B cell (primary cell): ENCODE data around the gene CYP2W1. TPM values are rescaled to one million over a fixed set of nuclear protein-coding genes. Genes with fewer than 3 reads are reported as not detected.

Experiments
- ATAC-seq: fragments of 200-7000 bp; cut with Tn5 transposase; one replicate; pipeline ENCODE4 v1.10.0; 2021; ENCODE audit warnings: low read depth, mild to moderate bottlenecking, moderate number of reproducible peaks, moderate library complexity
- CTCF ChIA-PET: fragments of 350-600 bp; sonication (Branson Sonifier 250); formaldehyde crosslinking; loops from one replicate; lab custom pipeline; 2021; ENCODE audit warnings: antibody characterized with exemption, inconsistent platforms; lab: Charles Lee
- POLR2A ChIA-PET: fragments of 350-600 bp; sonication (Branson Sonifier 250); formaldehyde crosslinking; loops from one replicate; lab custom pipeline; 2021; ENCODE audit warnings: antibody characterized with exemption; lab: Charles Lee
- DNase-seq: peaks from one replicate; pipeline ENCODE4 v3.0.0; 2013
- H2AFZ ChIP-seq: 2 replicates; pipeline ENCODE4 v1.6.1; 2012; ENCODE audit warnings: mild to moderate bottlenecking, low read depth, low read length; ENCODE audit not compliant: insufficient read depth, poor library complexity, severe bottlenecking
- H3K27ac ChIP-seq, 2 donors: 1 replicate in 1 of 2; 2 replicates in 1 of 2; pipeline ENCODE4 v1.5.1; 2012 to 2013; ENCODE audit warnings: low read length in 2 of 2, mild to moderate bottlenecking in 2 of 2, moderate library complexity in 1 of 2
- H3K27me3 ChIP-seq, 4 experiments: fragments of 200-600 bp in 1 of 4; sonication (generic) in 1 of 4; replicated peaks in 1 of 4; 1 replicate in 2 of 4; 2 replicates in 2 of 4; pipeline versions ENCODE4 v1.6.1 to v1.7.0; 2013 to 2016; ENCODE audit warnings: low read length in 3 of 4, mild to moderate bottlenecking in 2 of 4, mixed read lengths in 1 of 4, moderate library complexity in 1 of 4; ENCODE audit not compliant: insufficient read depth in 4 of 4, control insufficient read depth in 3 of 4; ENCODE audit errors: control extremely low read depth in 1 of 4
- H3K36me3 ChIP-seq, 2 experiments: replicated peaks in 1 of 2; 1 replicate in 1 of 2; 2 replicates in 1 of 2; pipeline versions ENCODE4 v1.6.1 to v1.7.1; 2013; ENCODE audit warnings: low read length in 1 of 2; ENCODE audit not compliant: insufficient read depth in 2 of 2, control insufficient read depth in 1 of 2; ENCODE audit errors: control extremely low read depth in 1 of 2, extremely low read depth in 1 of 2
- H3K4me1 ChIP-seq, 2 donors: fragments of 200-600 bp in 1 of 2; sonication (generic) in 1 of 2; 1 replicate in 1 of 2; 2 replicates in 1 of 2; pipeline versions ENCODE4 v1.5.1 to v1.6.1; 2013 to 2017; ENCODE audit warnings: low read length in 2 of 2; ENCODE audit not compliant: control insufficient read depth in 2 of 2, insufficient read depth in 2 of 2
- H3K4me2 ChIP-seq: replicated peaks from 2 replicates; pipeline ENCODE3; 2012; ENCODE audit warnings: mild to moderate bottlenecking, low read depth, low read length; ENCODE audit not compliant: poor library complexity, severe bottlenecking
- H3K4me3 ChIP-seq, 5 experiments: fragments of 200-600 bp in 1 of 5; sonication (generic) in 1 of 5; 1 replicate in 3 of 5; 2 replicates in 2 of 5; pipeline versions ENCODE4 v1.5.1 to v1.7.0; 2011 to 2016; ENCODE audit warnings: low read length in 4 of 5, mild to moderate bottlenecking in 4 of 5, low read depth in 2 of 5, control low read depth in 1 of 5, moderate library complexity in 1 of 5; ENCODE audit not compliant: insufficient read depth in 1 of 5; ENCODE audit errors: control extremely low read depth in 1 of 5, extremely low read depth in 1 of 5
- H3K79me2 ChIP-seq: fragments of 200-600 bp; sonication (generic); one replicate; pipeline ENCODE4 v1.6.0; 2016; ENCODE audit warnings: low read length; ENCODE audit not compliant: control insufficient read depth, insufficient read depth
- H3K9ac ChIP-seq: fragments of 200-600 bp; sonication (generic); 2 replicates; pipeline ENCODE4 v1.6.1; 2017; ENCODE audit warnings: mild to moderate bottlenecking, low read length, moderate library complexity
- H3K9me3 ChIP-seq, 3 donors: one replicate each; pipeline versions ENCODE4 v1.6.1 to v1.7.1; 2013; ENCODE audit warnings: low read length in 2 of 3; ENCODE audit not compliant: control insufficient read depth in 2 of 3, insufficient read depth in 1 of 3; ENCODE audit errors: control extremely low read depth in 1 of 3
- H4K20me1 ChIP-seq: 2 replicates; pipeline ENCODE4 v1.6.0; 2012; ENCODE audit warnings: mild to moderate bottlenecking, low read length; ENCODE audit not compliant: insufficient read depth, control insufficient read depth, poor library complexity, severe bottlenecking
- H3K27ac Mint-ChIP-seq: one replicate; pipeline ENCODE4 v1.8.0; 2021; ENCODE audit warnings: mixed read lengths
- H3K27me3 Mint-ChIP-seq: one replicate; pipeline ENCODE4 v1.8.0; 2021; ENCODE audit warnings: mixed read lengths
- H3K4me1 Mint-ChIP-seq: one replicate; pipeline ENCODE4 v1.8.0; 2021; ENCODE audit warnings: mixed read lengths
- H3K4me3 Mint-ChIP-seq: one replicate; pipeline ENCODE4 v1.8.0; 2021; ENCODE audit warnings: mixed read lengths
- H3K9me3 Mint-ChIP-seq: one replicate; pipeline ENCODE4 v1.8.0; 2022; ENCODE audit warnings: mixed read lengths; ENCODE audit not compliant: insufficient read depth
- EZH2 ChIP-seq: IDR thresholded peaks from 2 replicates; pipeline ENCODE4 v1.6.1; 2012; ENCODE audit warnings: borderline replicate concordance, low read depth, mild to moderate bottlenecking, moderate library complexity, low read length; ENCODE audit not compliant: insufficient read depth, poor library complexity, severe bottlenecking
- WGBS: methylation state at CpG from one replicate; pipeline ENCODE4 v1.1.5; 2013; ENCODE audit warnings: missing lambda C conversion rate; ENCODE audit not compliant: insufficient coverage; 5-methylcytosine and 5-hydroxymethylcytosine counted together
- intact Hi-C: fragments of 100-400 bp; cut with micrococcal nuclease; formaldehyde crosslinking; loops from one replicate; pipeline ENCODE4 v1.10.0; 2022
- polyA plus RNA-seq: library from polyadenylated mRNA; depleted of rRNA; stranded (reverse); fragments of >200 nt; gene quantifications from 2 replicates; pipeline ENCODE4 v1.2.3, GENCODE V29; 2012
- total RNA-seq, 2 donors: library from RNA; stranded (reverse); fragments of 120-200 nt in 1 of 2; gene quantifications; 1 replicate in 1 of 2; 2 replicates in 1 of 2; pipeline versions ENCODE4 v1.2.3 to v1.2.4, GENCODE V29; 2013 to 2022
- TF ChIP-seq, protein P1 (sequence below): fragments of 200-600 bp; IDR thresholded peaks from one replicate; pipeline ENCODE4 v1.8.0; 2022; ENCODE audit warnings: antibody characterized with exemption, mild to moderate bottlenecking

Gene CYP2W1
- total and polyA plus RNA-seq, 2 donors (not counting 1 experiment from before 2014, with no cell fraction given), result not detected

GRCh38 chr7:996079-996872 is 13.3 kb downstream of the CYP2W1 start:
- H3K4me3 Mint-ChIP-seq, result no peak overlapping the region
- no peak overlapping the region for H2AFZ ChIP-seq
- H3K27ac ChIP-seq, result no peak overlapping the region
- no peak overlapping the region for H3K4me3 ChIP-seq
- DNase-seq (no peak), ATAC-seq (no peak)
- CTCF ChIA-PET, result interaction anchor here (0.9 to 10.9 kb wide), 8 partner anchors 9 to 180 kb away, joined by 3 to 496 read pairs (median 14); no protein-coding TSS in a partner anchor
- H3K4me1 Mint-ChIP-seq, result peaks cover 29% of the 10 kb centered on the region
- no peaks in the 10 kb centered on the region for H3K27me3 Mint-ChIP-seq
- peaks cover 0 to 23% of the 10 kb centered on the region in 2 donors for H3K4me1 ChIP-seq
- H3K27ac Mint-ChIP-seq, result no peak overlapping the region
- H3K9me3 Mint-ChIP-seq, result no peaks in the 10 kb centered on the region
- peaks cover 0 to 14% (median 1%) of the 10 kb centered on the region in 4 experiments for H3K27me3 ChIP-seq
- H3K9me3 ChIP-seq, result no peaks in the 10 kb centered on the region
- H3K9ac ChIP-seq, result no peak overlapping the region
- H3K79me2 ChIP-seq, result no peaks in the 10 kb centered on the region
- H4K20me1 ChIP-seq, result peaks cover 22% of the 10 kb centered on the region
- peaks cover 0 to 11% of the 10 kb centered on the region in 2 experiments for H3K36me3 ChIP-seq
- 80% methylated on average over 38 of the region's 38 CpGs for WGBS
- TF ChIP-seq EZH2, result no peak
- TF ChIP-seq, protein P1, sequence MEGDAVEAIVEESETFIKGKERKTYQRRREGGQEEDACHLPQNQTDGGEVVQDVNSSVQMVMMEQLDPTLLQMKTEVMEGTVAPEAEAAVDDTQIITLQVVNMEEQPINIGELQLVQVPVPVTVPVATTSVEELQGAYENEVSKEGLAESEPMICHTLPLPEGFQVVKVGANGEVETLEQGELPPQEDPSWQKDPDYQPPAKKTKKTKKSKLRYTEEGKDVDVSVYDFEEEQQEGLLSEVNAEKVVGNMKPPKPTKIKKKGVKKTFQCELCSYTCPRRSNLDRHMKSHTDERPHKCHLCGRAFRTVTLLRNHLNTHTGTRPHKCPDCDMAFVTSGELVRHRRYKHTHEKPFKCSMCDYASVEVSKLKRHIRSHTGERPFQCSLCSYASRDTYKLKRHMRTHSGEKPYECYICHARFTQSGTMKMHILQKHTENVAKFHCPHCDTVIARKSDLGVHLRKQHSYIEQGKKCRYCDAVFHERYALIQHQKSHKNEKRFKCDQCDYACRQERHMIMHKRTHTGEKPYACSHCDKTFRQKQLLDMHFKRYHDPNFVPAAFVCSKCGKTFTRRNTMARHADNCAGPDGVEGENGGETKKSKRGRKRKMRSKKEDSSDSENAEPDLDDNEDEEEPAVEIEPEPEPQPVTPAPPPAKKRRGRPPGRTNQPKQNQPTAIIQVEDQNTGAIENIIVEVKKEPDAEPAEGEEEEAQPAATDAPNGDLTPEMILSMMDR, result no peak
- intact Hi-C loops, result no loop called here
- POLR2A ChIA-PET, result interaction anchor here (0.6 to 6.2 kb wide), 4 partner anchors 26 to 68 kb away, joined by 3 to 47 read pairs (median 11); no protein-coding TSS in a partner anchor
- no peak overlapping the region for H3K4me2 ChIP-seq
